ENCODE measurements around the gene DBN1.
"Not testable (repeated sequence)": the region's sequence is repeated elsewhere in the genome, so short reads cannot be mapped to it uniquely, and the experiment has no call there.

The DBN1 gene

GRCh38 chr5:177489119-177489716 is 15.8 kb upstream of the DBN1 start:
- Mint-ChIP-seq H3K4me1 (ENCODE audit: low read depth) (peaks cover 5% of the 10 kb centered on the region), H3K4me3 (no peak overlapping the region), H3K27me3 (ENCODE audit: low read depth) (no peaks in the 10 kb centered on the region), H3K27ac (no peak overlapping the region), H3K9me3 (no peaks in the 10 kb centered on the region), H3K36me3 (ENCODE audit: low read depth) (peaks cover 8% of the 10 kb centered on the region)

- H3K36me3 Mint-ChIP-seq (ENCODE audit: low read depth) = peaks cover 8% of the 10 kb centered on the region
- no peaks in the 10 kb centered on the region for H3K4me1 Mint-ChIP-seq (ENCODE audit: low read depth)
- no peak overlapping the region for H3K4me3 Mint-ChIP-seq
- H3K9me3 Mint-ChIP-seq = no peaks in the 10 kb centered on the region
- no peak overlapping the region for H3K27ac Mint-ChIP-seq
- no peaks in the 10 kb centered on the region for H3K27me3 Mint-ChIP-seq (ENCODE audit: low read depth)
These were observed 14.5 kb upstream of the DBN1 start for GRCh38 chr5:177487975-177488374.

GRCh38 chr5:177487144-177487543 is 13.7 kb upstream of the DBN1 start:
- no peak overlapping the region for H3K27ac Mint-ChIP-seq
- H3K4me1 Mint-ChIP-seq (ENCODE audit: low read depth) = no peaks in the 10 kb centered on the region
- no peaks in the 10 kb centered on the region for H3K27me3 Mint-ChIP-seq (ENCODE audit: low read depth)
- H3K4me3 Mint-ChIP-seq = no peak overlapping the region
- H3K36me3 Mint-ChIP-seq (ENCODE audit: low read depth) = peaks cover 8% of the 10 kb centered on the region
- no peaks in the 10 kb centered on the region for H3K9me3 Mint-ChIP-seq

GRCh38 chr5:177486256-177486655 is 12.8 kb upstream of the DBN1 start:
- Mint-ChIP-seq H3K27ac (no peak overlapping the region), H3K9me3 (no peaks in the 10 kb centered on the region), H3K27me3 (ENCODE audit: low read depth) (no peaks in the 10 kb centered on the region), H3K4me3 (no peak overlapping the region), H3K4me1 (ENCODE audit: low read depth) (no peaks in the 10 kb centered on the region), H3K36me3 (ENCODE audit: low read depth) (peaks cover 7% of the 10 kb centered on the region)

GRCh38 chr5:177485753-177486152 is 12.3 kb upstream of the DBN1 start:
- H3K4me3 Mint-ChIP-seq; H3K27ac Mint-ChIP-seq; H3K36me3 Mint-ChIP-seq (ENCODE audit: low read depth); H3K9me3 Mint-ChIP-seq; H3K27me3 Mint-ChIP-seq (ENCODE audit: low read depth); H3K4me1 Mint-ChIP-seq (ENCODE audit: low read depth): not testable (repeated sequence)

- H3K27ac Mint-ChIP-seq = peak overlapping the region; percentile 7
- H3K36me3 Mint-ChIP-seq (ENCODE audit: low read depth) = peaks cover 5% of the 10 kb centered on the region
- H3K4me3 Mint-ChIP-seq = no peak overlapping the region
- peaks cover under 1% of the 10 kb centered on the region for H3K4me1 Mint-ChIP-seq (ENCODE audit: low read depth)
- H3K27me3 Mint-ChIP-seq (ENCODE audit: low read depth) = no peaks in the 10 kb centered on the region
- no peaks in the 10 kb centered on the region for H3K9me3 Mint-ChIP-seq
These were observed 11.6 kb upstream of the DBN1 start for GRCh38 chr5:177484902-177485549.

- no peaks in the 10 kb centered on the region for H3K27me3 Mint-ChIP-seq (ENCODE audit: low read depth)
- H3K36me3 Mint-ChIP-seq (ENCODE audit: low read depth) = peaks cover 3% of the 10 kb centered on the region
- H3K27ac Mint-ChIP-seq = peak overlapping the region; percentile 7
- H3K9me3 Mint-ChIP-seq = no peaks in the 10 kb centered on the region
- no peak overlapping the region for H3K4me3 Mint-ChIP-seq
- H3K4me1 Mint-ChIP-seq (ENCODE audit: low read depth) = peaks cover 8% of the 10 kb centered on the region
These were observed 10.8 kb upstream of the DBN1 start for GRCh38 chr5:177483994-177484901.

- Mint-ChIP-seq H3K9me3 (no peaks in the 10 kb centered on the region), H3K27ac (no peak overlapping the region), H3K4me1 (ENCODE audit: low read depth) (peaks cover 15% of the 10 kb centered on the region), H3K4me3 (no peak overlapping the region), H3K36me3 (ENCODE audit: low read depth) (peaks cover 7% of the 10 kb centered on the region), H3K27me3 (ENCODE audit: low read depth) (no peaks in the 10 kb centered on the region)
These were observed 9.6 kb upstream of the DBN1 start for GRCh38 chr5:177483042-177483441.

GRCh38 chr5:177482359-177482795 is 8.9 kb upstream of the DBN1 start:
- Mint-ChIP-seq H3K27me3 (ENCODE audit: low read depth) (no peaks in the 10 kb centered on the region), H3K4me1 (ENCODE audit: low read depth) (peaks cover 15% of the 10 kb centered on the region), H3K4me3 (no peak overlapping the region), H3K36me3 (ENCODE audit: low read depth) (peaks cover 5% of the 10 kb centered on the region), H3K9me3 (no peaks in the 10 kb centered on the region), H3K27ac (no peak overlapping the region)

GRCh38 chr5:177479774-177480173 is 6.3 kb upstream of the DBN1 start:
- Mint-ChIP-seq H3K27me3 (ENCODE audit: low read depth) (no peaks in the 10 kb centered on the region), H3K9me3 (no peaks in the 10 kb centered on the region), H3K4me1 (ENCODE audit: low read depth) (peaks cover 27% of the 10 kb centered on the region), H3K36me3 (ENCODE audit: low read depth) (peaks cover 5% of the 10 kb centered on the region), H3K27ac (peak overlapping the region; percentile 88), H3K4me3 (no peak overlapping the region)

- H3K27ac Mint-ChIP-seq = peak overlapping the region; percentile 88
- H3K9me3 Mint-ChIP-seq = no peaks in the 10 kb centered on the region
- H3K4me3 Mint-ChIP-seq = no peak overlapping the region
- peaks cover 8% of the 10 kb centered on the region for H3K27me3 Mint-ChIP-seq (ENCODE audit: low read depth)
- H3K36me3 Mint-ChIP-seq (ENCODE audit: low read depth) = peaks cover 5% of the 10 kb centered on the region
- H3K4me1 Mint-ChIP-seq (ENCODE audit: low read depth) = peaks cover 30% of the 10 kb centered on the region
These were observed 5.5 kb upstream of the DBN1 start for GRCh38 chr5:177478711-177479646.

GRCh38 chr5:177477701-177478477 is 4.5 kb upstream of the DBN1 start:
- Mint-ChIP-seq H3K4me1 (ENCODE audit: low read depth) (peaks cover 32% of the 10 kb centered on the region), H3K9me3 (no peaks in the 10 kb centered on the region), H3K36me3 (ENCODE audit: low read depth) (peaks cover 5% of the 10 kb centered on the region), H3K4me3 (no peak overlapping the region), H3K27ac (peak overlapping the region; percentile 26), H3K27me3 (ENCODE audit: low read depth) (peaks cover 11% of the 10 kb centered on the region)

GRCh38 chr5:177476531-177477233 is 3.2 kb upstream of the DBN1 start:
- H3K36me3 Mint-ChIP-seq (ENCODE audit: low read depth) = peaks cover 5% of the 10 kb centered on the region
- H3K4me3 Mint-ChIP-seq = no peak overlapping the region
- H3K27me3 Mint-ChIP-seq (ENCODE audit: low read depth) = peaks cover 11% of the 10 kb centered on the region
- H3K27ac Mint-ChIP-seq = no peak overlapping the region
- peaks cover 32% of the 10 kb centered on the region for H3K4me1 Mint-ChIP-seq (ENCODE audit: low read depth)
- H3K9me3 Mint-ChIP-seq = no peaks in the 10 kb centered on the region
